Left ventricle myocardium inferior (tissue), 1 donor: ENCODE measurements around the gene GP9. TPM values are rescaled to one million over a fixed set of nuclear protein-coding genes. Genes with fewer than 3 reads are reported as not detected.
A peak's percentile ranks its signal among the peaks of the same experiment; 100 is the strongest.

Experiments
- DNase-seq: peaks from one replicate; pipeline ENCODE4 v3.0.0-alpha.2; 2020
- H3K27ac ChIP-seq: fragments of 200-600 bp; replicated peaks from 2 replicates; pipeline ENCODE4 v1.8.0; 2021
- H3K27me3 ChIP-seq: fragments of 200-600 bp; 2 replicates; pipeline ENCODE4 v1.8.0; 2021; ENCODE audit warnings: low read depth
- H3K36me3 ChIP-seq: fragments of 200-600 bp; 2 replicates; pipeline ENCODE4 v1.8.0; 2021
- H3K4me1 ChIP-seq: fragments of 200-600 bp; 2 replicates; pipeline ENCODE4 v1.8.0; 2021
- H3K4me3 ChIP-seq: fragments of 200-600 bp; 2 replicates; pipeline ENCODE4 v1.8.0; 2021; ENCODE audit warnings: mild to moderate bottlenecking, moderate library complexity
- H3K9me3 ChIP-seq: fragments of 200-600 bp; replicated peaks from 2 replicates; pipeline ENCODE4 v1.8.0; 2021
- intact Hi-C: fragments of 100-400 bp; cut with micrococcal nuclease; formaldehyde crosslinking; loops from one replicate; pipeline ENCODE4 v1.11.0; 2022
- total RNA-seq: library from RNA; stranded (reverse); fragmentation: NEBNext Ultra II Directional; extraction: Animal tissue kit (Norgen Biotek cat#: 25700); gene quantifications from one replicate; pipeline ENCODE4 v1.2.1, GENCODE V29; 2021
- TF ChIP-seq, protein P1 (sequence below): fragments of 200-600 bp; IDR thresholded peaks from 2 replicates; pipeline ENCODE4 v1.8.0; 2021; ENCODE audit warnings: antibody characterized with exemption, mild to moderate bottlenecking, borderline replicate concordance
- donor health status: DM: no; HTN: yes; CAD: no; lungs with severe emphysema.

GP9 gene
- total RNA-seq, 1 donor from 2014 or later = not detected

DNA sequence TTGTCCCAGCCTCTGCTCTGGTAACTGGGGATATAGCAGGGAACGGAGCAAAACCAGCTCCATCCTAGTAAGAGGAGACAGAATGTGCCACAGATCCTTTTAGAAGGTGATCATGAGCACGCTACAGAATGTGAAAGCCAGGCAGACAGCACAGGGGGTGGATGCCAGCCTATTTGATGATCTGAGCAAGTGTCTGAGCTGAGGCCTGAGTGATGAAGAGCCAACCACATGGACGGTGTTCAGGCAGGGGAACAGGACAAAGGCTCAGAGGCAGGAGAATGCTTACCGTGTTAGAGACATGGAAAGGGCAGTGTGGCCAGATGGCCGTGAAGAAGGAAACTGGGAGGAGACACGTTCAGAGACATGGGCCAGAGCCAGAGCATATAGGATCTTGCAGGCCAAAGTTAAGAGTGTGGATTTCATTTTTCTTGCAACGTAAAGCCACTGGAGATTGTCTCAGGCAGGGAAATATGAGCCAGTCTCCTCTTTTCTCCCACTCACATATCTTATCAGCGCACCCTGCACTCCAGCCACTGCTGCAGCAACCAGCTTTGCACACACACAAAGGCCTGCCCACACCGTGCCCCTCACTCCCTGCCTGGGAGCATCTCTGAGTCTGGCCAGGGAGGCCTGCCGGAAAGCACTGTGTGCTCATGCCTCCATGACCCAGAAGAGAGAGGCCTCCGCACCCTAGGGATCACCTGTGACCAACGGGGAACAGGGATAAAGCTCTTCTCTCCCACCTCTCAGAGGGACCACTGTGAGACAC, 41.0 kb downstream of the GP9 start:
- no peaks in the 10 kb centered on the region for H3K36me3 ChIP-seq
- H3K27me3 ChIP-seq = no peaks in the 10 kb centered on the region
- intact Hi-C loops = no loop called here
- no peak for DNase-seq
- H3K4me3 ChIP-seq = no peak overlapping the region
- H3K27ac ChIP-seq = peak overlapping the region; percentile 38
- TF ChIP-seq, protein P1, sequence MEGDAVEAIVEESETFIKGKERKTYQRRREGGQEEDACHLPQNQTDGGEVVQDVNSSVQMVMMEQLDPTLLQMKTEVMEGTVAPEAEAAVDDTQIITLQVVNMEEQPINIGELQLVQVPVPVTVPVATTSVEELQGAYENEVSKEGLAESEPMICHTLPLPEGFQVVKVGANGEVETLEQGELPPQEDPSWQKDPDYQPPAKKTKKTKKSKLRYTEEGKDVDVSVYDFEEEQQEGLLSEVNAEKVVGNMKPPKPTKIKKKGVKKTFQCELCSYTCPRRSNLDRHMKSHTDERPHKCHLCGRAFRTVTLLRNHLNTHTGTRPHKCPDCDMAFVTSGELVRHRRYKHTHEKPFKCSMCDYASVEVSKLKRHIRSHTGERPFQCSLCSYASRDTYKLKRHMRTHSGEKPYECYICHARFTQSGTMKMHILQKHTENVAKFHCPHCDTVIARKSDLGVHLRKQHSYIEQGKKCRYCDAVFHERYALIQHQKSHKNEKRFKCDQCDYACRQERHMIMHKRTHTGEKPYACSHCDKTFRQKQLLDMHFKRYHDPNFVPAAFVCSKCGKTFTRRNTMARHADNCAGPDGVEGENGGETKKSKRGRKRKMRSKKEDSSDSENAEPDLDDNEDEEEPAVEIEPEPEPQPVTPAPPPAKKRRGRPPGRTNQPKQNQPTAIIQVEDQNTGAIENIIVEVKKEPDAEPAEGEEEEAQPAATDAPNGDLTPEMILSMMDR = no peak
- peaks cover 25% of the 10 kb centered on the region for H3K4me1 ChIP-seq
- no peaks in the 10 kb centered on the region for H3K9me3 ChIP-seq

DNA sequence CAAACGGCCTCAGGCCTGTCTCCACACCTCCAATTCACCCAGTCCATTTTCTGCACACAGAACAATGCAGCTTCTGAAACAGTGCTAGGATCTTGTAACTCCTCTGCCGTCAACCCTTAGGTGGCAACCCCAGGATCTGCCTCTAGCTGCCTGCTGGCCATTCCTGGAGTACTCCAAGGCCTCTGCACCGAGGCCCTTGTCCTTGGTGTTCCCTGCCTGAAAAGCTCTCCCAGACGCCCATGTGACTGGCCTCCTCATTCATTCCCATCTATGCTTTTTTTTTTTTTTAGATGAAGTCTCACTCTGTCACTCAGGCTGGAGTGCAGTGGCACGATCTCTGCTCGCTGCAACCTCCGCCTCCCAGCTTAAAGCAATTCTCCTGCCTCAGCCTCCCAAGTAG, 42.7 kb downstream of the GP9 start:
- Histone ChIP-seq H3K36me3 (peaks cover 3% of the 10 kb centered on the region), H3K9me3 (no peaks in the 10 kb centered on the region), H3K4me3 (no peak overlapping the region), H3K27ac (no peak overlapping the region), H3K4me1 (peaks cover 30% of the 10 kb centered on the region), H3K27me3 (no peaks in the 10 kb centered on the region)
- TF ChIP-seq, protein P1 = no peak
- intact Hi-C loops = no loop called here
- no peak for DNase-seq

DNA sequence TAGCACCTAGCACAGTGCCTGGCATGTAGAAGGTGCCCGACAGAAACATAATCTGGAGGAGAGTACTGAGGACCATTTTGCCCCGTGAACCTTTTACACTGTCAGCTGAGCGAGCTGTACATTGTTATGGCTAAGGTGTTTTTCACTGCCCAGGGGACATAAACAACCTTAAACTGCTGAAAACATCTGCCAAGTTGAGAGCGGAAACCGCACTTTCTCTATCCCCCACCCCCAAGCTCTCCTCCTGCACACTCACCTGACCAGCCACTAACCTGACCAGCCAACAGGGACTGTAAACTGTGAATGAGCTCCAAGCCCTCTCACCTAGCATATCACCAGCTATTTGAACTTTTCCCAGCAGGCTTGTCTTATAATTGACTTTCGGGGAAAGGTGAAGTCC, 43.5 kb downstream of the GP9 start:
- intact Hi-C loops = no loop called here
- Histone ChIP-seq H3K4me3 (no peak overlapping the region), H3K36me3 (peaks cover 7% of the 10 kb centered on the region), H3K4me1 (peaks cover 30% of the 10 kb centered on the region), H3K27me3 (no peaks in the 10 kb centered on the region), H3K27ac (no peak overlapping the region), H3K9me3 (no peaks in the 10 kb centered on the region)
- TF ChIP-seq, protein P1 = no peak
- no peak for DNase-seq

DNA sequence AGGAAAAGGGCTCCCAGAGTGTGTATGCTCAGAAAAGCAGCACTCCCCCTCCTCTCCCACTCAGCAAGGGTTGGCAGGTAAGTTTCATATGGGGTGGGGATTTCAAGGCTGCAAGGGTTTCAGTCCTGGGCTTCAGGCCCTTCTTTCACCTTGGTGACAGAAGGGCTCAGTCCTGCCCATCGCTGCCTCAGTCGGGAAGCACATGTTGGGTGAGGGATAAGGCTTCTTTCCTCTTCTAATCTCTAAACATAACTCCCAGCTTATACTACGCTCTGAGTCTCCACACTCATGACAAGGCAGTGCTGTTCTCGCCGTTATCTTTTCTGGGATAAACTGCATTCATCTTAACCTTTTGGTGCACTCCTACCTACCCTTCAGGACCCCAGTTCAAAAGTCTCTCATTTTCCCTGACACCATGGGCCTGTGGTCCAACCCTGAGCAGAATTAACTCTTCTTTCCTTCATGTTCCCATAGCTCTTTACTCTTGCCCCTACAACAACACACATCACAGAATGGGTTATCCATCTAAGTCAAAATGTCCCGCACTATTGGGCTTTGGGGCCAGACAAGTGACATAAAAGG, 44.0 kb downstream of the GP9 start:
- no peaks in the 10 kb centered on the region for H3K27me3 ChIP-seq
- no peak overlapping the region for H3K4me3 ChIP-seq
- H3K9me3 ChIP-seq = no peaks in the 10 kb centered on the region
- no peak overlapping the region for H3K27ac ChIP-seq
- DNase-seq = no peak
- peaks cover 11% of the 10 kb centered on the region for H3K36me3 ChIP-seq
- peaks cover 30% of the 10 kb centered on the region for H3K4me1 ChIP-seq
- TF ChIP-seq, protein P1 = no peak
- intact Hi-C loops = no loop called here

DNA sequence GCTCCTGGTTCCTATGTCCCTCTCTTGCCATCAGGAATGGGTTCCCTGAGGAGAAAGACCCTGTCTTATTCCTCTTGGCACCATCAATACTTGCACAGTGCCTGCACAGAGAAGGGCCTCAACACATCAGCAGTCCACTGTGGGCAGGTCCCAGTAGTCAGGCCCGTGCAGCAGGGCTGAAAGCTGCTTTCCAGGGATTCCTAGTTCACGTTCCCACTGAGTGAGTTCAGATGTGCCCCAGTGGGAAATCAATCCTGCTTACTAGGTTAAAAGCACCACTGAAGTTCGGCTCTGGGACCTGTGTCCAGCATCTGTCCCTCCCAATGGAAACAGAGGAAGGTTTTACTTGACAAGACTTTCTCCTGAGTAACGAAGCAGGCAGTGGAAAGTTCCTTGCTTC, 45.3 kb downstream of the GP9 start:
- H3K4me1 ChIP-seq = peaks cover 28% of the 10 kb centered on the region
- no peak for DNase-seq
- H3K27me3 ChIP-seq = no peaks in the 10 kb centered on the region
- no peak overlapping the region for H3K4me3 ChIP-seq
- H3K36me3 ChIP-seq = peaks cover 16% of the 10 kb centered on the region
- TF ChIP-seq, protein P1 = no peak
- intact Hi-C loops = no loop called here
- H3K27ac ChIP-seq = no peak overlapping the region
- H3K9me3 ChIP-seq = no peaks in the 10 kb centered on the region
